H1 (cell line): ENCODE results near the gene SEMA6D. TPM values are rescaled to one million over a fixed set of nuclear protein-coding genes. Genes with fewer than 3 reads are reported as not detected.

Source experiments
- polyA plus RNA-seq, 7 experiments: library from polyadenylated mRNA; depleted of rRNA in 3 of 7; stranded (reverse) in 5 of 7; unstranded in 2 of 7; fragments of >200 nt in 5 of 7; fragments of 200-250 nt in 2 of 7; gene quantifications; 1 replicate in 5 of 7; 2 replicates in 1 of 7; 4 replicates in 1 of 7; pipeline versions ENCODE4 v1.2.1 to v1.2.3, GENCODE V29; 2011 to 2013; ENCODE audit warnings: missing spikeins in 2 of 7, mixed read lengths in 2 of 7
- total RNA-seq: library from RNA; stranded (reverse); fragmentation: NEBNext Ultra II Directional; extraction: Animal tissue kit (Norgen Biotek cat#: 25700); gene quantifications from 2 replicates; pipeline ENCODE4 v1.2.1, GENCODE V29; 2021
- TF ChIP-seq, protein P1 (sequence below): IDR thresholded peaks from 2 replicates; pipeline ENCODE4 v1.6.1; 2011; ENCODE audit warnings: low read length, improper control_type of control experiment

The SEMA6D gene
- total and polyA plus RNA-seq, 2 of the 8 experiments (the other 6 are each of a cell fraction or from before 2014, with no cell fraction given): 2.2 to 3.8 TPM

DNA sequence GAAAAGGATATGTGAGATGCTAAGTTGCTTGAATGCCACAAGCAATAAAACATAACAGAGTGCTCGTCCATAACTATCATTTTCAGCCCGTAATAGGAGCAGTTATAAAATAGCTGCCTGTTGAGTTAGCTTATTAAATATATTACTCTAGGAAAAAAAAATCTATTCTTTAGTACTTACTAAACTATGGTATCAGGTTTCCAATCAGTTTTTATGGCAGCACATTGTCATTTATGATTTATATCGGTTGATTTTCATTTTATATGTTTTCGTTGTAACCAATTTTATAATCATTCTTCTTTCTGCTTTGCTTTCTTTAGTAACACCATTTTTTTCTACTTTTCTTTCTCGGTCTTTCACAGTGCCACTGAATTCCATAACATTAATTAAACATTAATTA lies 51.9 kb downstream of the SEMA6D start (continued):
- TF ChIP-seq, protein P1, sequence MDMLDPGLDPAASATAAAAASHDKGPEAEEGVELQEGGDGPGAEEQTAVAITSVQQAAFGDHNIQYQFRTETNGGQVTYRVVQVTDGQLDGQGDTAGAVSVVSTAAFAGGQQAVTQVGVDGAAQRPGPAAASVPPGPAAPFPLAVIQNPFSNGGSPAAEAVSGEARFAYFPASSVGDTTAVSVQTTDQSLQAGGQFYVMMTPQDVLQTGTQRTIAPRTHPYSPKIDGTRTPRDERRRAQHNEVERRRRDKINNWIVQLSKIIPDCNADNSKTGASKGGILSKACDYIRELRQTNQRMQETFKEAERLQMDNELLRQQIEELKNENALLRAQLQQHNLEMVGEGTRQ: no peak
